Right atrium auricular region (tissue), 2 donors: ENCODE results near the gene TPO. TPM values are rescaled to one million over a fixed set of nuclear protein-coding genes. Genes with fewer than 3 reads are reported as not detected.

Experiments used
- DNase-seq: peaks from one replicate; pipeline ENCODE4 v3.0.0-alpha.2; 2019; ENCODE audit warnings: low spot score
- H3K27ac ChIP-seq, 2 donors: fragments of 200-600 bp; sonication (generic); 1 replicate in 1 of 2; 2 replicates in 1 of 2; pipeline ENCODE4 v1.5.1; 2016 to 2019
- H3K27me3 ChIP-seq, 2 donors: fragments of 200-600 bp; sonication (generic); one replicate each; pipeline versions ENCODE4 v1.5.1 to v1.6.0; 2017 to 2019
- H3K36me3 ChIP-seq: fragments of 200-600 bp; sonication (generic); one replicate; pipeline ENCODE4 v1.5.1; 2016
- H3K4me1 ChIP-seq, 2 donors: fragments of 200-600 bp; sonication (generic); one replicate each; pipeline versions ENCODE4 v1.5.1 to v1.6.0; 2017 to 2019
- H3K4me3 ChIP-seq, 2 donors: fragments of 200-600 bp; sonication (generic); 1 replicate in 1 of 2; 2 replicates in 1 of 2; pipeline ENCODE4 v1.5.1; 2017 to 2019; ENCODE audit warnings: mild to moderate bottlenecking in 1 of 2, moderate library complexity in 1 of 2
- H3K9me3 ChIP-seq, 2 donors: fragments of 200-600 bp; sonication (generic); one replicate each; pipeline ENCODE4 v1.5.1; 2019
- total RNA-seq, 2 donors: library from RNA; depleted of rRNA; stranded (reverse); fragments of >200 nt; gene quantifications; one replicate each; pipeline ENCODE4 v1.1.0, GENCODE V29; 2016
- TF ChIP-seq, protein P1 (sequence below), 2 donors: fragments of 200-600 bp; sonication (generic); IDR thresholded peaks; one replicate each; pipeline ENCODE4 v1.5.1; 2019; ENCODE audit warnings: antibody characterized with exemption in 2 of 2

Gene TPO
- total RNA-seq, 2 donors from 2014 or later = 0.08 to 2.7 TPM

- no peak for DNase-seq
- no peaks in the 10 kb centered on the region for H3K36me3 ChIP-seq
- no peak overlapping the region for H3K4me3 ChIP-seq
- TF ChIP-seq, protein P1, sequence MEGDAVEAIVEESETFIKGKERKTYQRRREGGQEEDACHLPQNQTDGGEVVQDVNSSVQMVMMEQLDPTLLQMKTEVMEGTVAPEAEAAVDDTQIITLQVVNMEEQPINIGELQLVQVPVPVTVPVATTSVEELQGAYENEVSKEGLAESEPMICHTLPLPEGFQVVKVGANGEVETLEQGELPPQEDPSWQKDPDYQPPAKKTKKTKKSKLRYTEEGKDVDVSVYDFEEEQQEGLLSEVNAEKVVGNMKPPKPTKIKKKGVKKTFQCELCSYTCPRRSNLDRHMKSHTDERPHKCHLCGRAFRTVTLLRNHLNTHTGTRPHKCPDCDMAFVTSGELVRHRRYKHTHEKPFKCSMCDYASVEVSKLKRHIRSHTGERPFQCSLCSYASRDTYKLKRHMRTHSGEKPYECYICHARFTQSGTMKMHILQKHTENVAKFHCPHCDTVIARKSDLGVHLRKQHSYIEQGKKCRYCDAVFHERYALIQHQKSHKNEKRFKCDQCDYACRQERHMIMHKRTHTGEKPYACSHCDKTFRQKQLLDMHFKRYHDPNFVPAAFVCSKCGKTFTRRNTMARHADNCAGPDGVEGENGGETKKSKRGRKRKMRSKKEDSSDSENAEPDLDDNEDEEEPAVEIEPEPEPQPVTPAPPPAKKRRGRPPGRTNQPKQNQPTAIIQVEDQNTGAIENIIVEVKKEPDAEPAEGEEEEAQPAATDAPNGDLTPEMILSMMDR (IDR thresholded peaks at IDR 0.05) = no peak
- no peaks in the 10 kb centered on the region for H3K9me3 ChIP-seq
- H3K27ac ChIP-seq = no peak overlapping the region
- H3K4me1 ChIP-seq = no peaks in the 10 kb centered on the region
- H3K27me3 ChIP-seq = no peaks in the 10 kb centered on the region
These were observed 168.8 kb downstream of the TPO start for GRCh38 chr2:1581965-1582625.

DNA sequence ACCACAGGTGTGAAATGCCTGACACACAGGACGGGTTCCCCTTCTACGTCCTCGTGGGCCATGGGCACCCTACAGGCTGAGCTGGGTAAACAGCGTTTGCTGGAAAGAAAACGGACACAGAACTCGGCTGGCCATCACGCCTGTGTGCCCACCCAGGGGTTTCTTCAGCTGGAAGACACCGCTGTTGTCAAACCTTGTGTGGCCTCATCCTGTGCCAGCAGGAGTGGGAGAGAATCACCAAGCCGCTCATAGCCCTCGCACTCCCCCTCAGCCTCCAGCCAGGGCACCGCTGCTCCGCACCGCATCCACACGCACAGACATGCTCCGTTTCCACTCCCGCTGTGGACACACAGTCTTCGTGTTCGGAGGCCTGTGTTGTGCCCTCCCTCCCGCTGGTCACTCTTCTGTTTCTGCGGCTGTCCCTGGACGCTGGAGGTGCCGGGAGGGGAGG is 169.7 kb downstream of the TPO start:
- Histone ChIP-seq H3K36me3 (no peaks in the 10 kb centered on the region), H3K9me3 (no peaks in the 10 kb centered on the region), H3K4me3 (no peak overlapping the region), H3K27ac (no peak overlapping the region), H3K27me3 (no peaks in the 10 kb centered on the region), H3K4me1 (no peaks in the 10 kb centered on the region)
- no peak for DNase-seq
- TF ChIP-seq, protein P1 (IDR thresholded peaks at IDR 0.05) = no peak

GRCh38 chr2:1584051-1584531 is 170.8 kb downstream of the TPO start:
- DNase-seq = no peak
- H3K27me3 ChIP-seq = no peaks in the 10 kb centered on the region
- H3K4me1 ChIP-seq = no peaks in the 10 kb centered on the region
- no peak overlapping the region for H3K27ac ChIP-seq
- H3K4me3 ChIP-seq = no peak overlapping the region
- H3K9me3 ChIP-seq = no peaks in the 10 kb centered on the region
- TF ChIP-seq, protein P1 (IDR thresholded peaks at IDR 0.05) = no peak
- no peaks in the 10 kb centered on the region for H3K36me3 ChIP-seq

- TF ChIP-seq, protein P1 (IDR thresholded peaks at IDR 0.05) = no peak
- DNase-seq = no peak
- H3K27ac ChIP-seq = no peak overlapping the region
These were observed 171.6 kb downstream of the TPO start for GRCh38 chr2:1584691-1585485.

GRCh38 chr2:1585635-1586034 is 172.4 kb downstream of the TPO start:
- Histone ChIP-seq H3K4me1 (peaks cover 0 to under 1% of the 10 kb centered on the region in 2 donors), H3K27me3 (no peaks in the 10 kb centered on the region), H3K27ac (no peak overlapping the region), H3K36me3 (no peaks in the 10 kb centered on the region), H3K9me3 (no peaks in the 10 kb centered on the region), H3K4me3 (no peak overlapping the region)
- TF ChIP-seq, protein P1 (IDR thresholded peaks at IDR 0.05) = no peak
- no peak for DNase-seq

More at GRCh38 chr2:1584691-1585485, 171.6 kb downstream of the TPO start:
- Histone ChIP-seq H3K27me3 (no peaks in the 10 kb centered on the region), H3K36me3 (no peaks in the 10 kb centered on the region), H3K4me1 (no peaks in the 10 kb centered on the region), H3K4me3 (no peak overlapping the region), H3K9me3 (no peaks in the 10 kb centered on the region)
